ENCODE data around the gene TMEM44. TPM values are rescaled to one million over a fixed set of nuclear protein-coding genes. Genes with fewer than 3 reads are reported as not detected.
A peak's percentile ranks its signal among the peaks of the same experiment; 100 is the strongest.
"Not testable (repeated sequence)": the region's sequence is repeated elsewhere in the genome, so short reads cannot be mapped to it uniquely, and the experiment has no call there.

The TMEM44 gene
- total RNA-seq, 1 experiment from 2014 or later, result 12.2 TPM

DNA sequence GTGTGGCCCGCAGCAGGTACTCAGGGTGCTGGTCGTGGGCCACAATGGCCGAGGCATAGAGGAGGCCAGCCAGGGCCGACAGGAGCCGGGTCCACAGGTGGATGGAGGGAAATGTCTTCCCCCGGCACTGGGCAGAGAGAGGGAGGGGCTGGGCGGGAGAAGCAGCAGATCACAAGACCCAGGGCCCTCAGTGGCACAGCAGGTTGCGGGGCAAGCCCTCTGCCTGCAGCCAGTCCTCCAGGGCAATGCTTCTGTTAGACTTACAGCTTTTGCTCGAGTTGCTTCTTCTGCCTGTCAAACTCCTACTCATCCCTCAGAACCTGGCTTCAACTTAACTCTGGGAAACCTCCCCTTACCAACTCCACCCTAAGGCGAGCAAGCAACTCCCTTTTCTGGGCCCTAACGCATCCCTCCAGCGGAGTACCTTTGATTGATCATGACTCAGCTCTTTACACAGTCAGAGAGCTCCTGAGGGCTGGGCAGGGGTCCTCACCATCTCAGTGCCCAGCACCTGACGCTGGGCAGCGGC lies 16.0 kb downstream of the TMEM44 start:
- no peak for DNase-seq (ENCODE audit: low read depth in 1 of 2, low spot score in 2 of 2)
- H3K4me3 ChIP-seq, result no peak overlapping the region
- no peak overlapping the region for H3K27ac ChIP-seq
- H3K9me3 ChIP-seq (replicated peaks), result no peaks in the 10 kb centered on the region
- H3K27me3 ChIP-seq (replicated peaks), result no peaks in the 10 kb centered on the region
- peaks cover 27% of the 10 kb centered on the region for H3K36me3 ChIP-seq
- peaks cover 3% of the 10 kb centered on the region; the same call in 1 of the 2 replicates for H3K4me1 ChIP-seq (replicated peaks)

DNA sequence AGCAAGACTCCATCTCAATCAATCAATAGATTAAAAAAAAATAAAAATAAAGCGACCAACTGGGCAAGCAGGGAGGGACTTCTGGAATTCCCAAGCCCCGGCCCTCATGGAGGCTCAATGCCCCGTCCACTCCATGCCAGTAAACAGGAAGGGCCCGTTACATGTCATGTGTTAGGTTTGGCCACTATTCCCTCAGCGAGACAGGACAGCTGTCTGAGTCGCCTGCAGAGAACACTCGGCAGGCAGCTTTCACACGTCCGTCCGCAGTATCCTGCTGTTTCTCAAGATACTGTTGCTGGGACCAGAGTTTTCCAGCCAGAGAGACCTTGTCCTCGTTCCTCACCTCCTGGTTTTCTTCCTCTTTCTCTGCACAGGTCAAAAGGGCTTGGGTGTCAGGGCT lies 18.0 kb downstream of the TMEM44 start:
- Histone ChIP-seq H3K4me1 (replicated peaks) (no peaks in the 10 kb centered on the region), H3K9me3 (replicated peaks) (no peaks in the 10 kb centered on the region), H3K4me3 (no peak overlapping the region), H3K27me3 (replicated peaks) (no peaks in the 10 kb centered on the region), H3K36me3 (peaks cover 27% of the 10 kb centered on the region), H3K27ac (no peak overlapping the region)
- no peak for DNase-seq (ENCODE audit: low read depth in 1 of 2, low spot score in 2 of 2)

DNA sequence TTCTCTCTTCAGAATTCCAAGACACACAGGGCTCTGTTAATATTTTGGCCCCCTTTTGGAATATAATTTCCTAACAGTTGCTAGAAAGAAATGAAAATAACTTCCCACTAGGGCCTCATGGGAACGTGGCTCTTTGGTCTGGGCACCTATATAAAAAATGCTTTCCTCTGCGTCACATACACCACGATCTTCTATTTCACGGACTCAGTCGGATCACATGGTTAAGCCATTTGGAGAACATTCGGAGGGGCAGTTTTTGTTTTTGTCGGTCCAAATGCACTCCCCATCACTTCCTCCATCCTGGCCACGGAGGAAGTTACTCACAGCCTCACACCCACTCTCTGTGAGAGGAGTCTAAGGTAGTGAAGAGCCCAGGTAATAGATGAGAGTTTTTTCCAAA lies 21.0 kb downstream of the TMEM44 start:
- Histone ChIP-seq H3K4me1 (replicated peaks) (no peaks in the 10 kb centered on the region), H3K4me3 (no peak overlapping the region), H3K27me3 (replicated peaks) (no peaks in the 10 kb centered on the region), H3K36me3 (peaks cover 29% of the 10 kb centered on the region), H3K9me3 (replicated peaks) (no peaks in the 10 kb centered on the region), H3K27ac (no peak overlapping the region)
- DNase-seq (ENCODE audit: low read depth in 1 of 2, low spot score in 2 of 2), result no peak

DNA sequence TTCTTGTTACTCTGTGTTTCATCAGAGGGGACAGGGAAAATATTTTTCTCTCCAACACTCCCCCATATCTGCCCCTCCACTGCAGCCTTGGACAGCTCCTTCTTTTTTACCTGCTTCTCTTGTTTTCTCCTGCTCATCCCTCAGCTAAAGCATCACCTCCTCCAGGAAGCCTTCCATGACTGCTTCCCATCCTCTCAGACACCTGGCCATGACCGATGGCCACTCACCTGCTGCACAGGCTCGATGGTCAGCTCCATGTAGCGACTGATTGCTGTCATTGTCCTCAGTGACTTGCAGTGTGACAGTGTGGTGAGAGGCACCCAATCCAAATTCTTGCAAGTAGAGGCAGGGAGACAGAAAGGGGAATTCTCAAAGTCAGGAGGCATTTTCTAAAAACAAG lies 22.5 kb downstream of the TMEM44 start:
- H3K36me3 ChIP-seq, result peaks cover 30% of the 10 kb centered on the region
- no peak for DNase-seq (ENCODE audit: low read depth in 1 of 2, low spot score in 2 of 2)
- H3K9me3 ChIP-seq (replicated peaks), result no peaks in the 10 kb centered on the region
- no peaks in the 10 kb centered on the region for H3K4me1 ChIP-seq (replicated peaks)
- H3K4me3 ChIP-seq, result no peak overlapping the region
- no peaks in the 10 kb centered on the region for H3K27me3 ChIP-seq (replicated peaks)
- no peak overlapping the region for H3K27ac ChIP-seq

DNA sequence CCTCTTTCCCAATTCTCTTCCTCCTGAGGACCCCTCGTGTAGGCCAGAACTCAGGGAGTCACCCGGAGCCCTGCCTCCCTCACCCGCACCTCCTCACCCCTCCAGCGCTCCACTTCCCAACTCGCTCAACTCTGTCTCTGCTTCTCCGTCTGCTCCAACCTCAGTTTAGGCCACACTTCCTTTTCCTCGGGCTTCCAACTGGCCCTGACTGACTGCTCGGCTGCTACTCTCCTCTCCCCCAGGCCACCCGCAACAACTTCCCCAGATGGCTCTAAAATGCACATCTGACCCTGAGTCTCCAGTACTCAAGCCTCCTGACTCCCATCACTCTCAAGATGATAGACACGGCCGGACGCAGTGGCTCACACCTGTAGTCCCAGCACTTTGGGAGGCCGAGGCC lies 23.6 kb downstream of the TMEM44 start:
- no peaks in the 10 kb centered on the region for H3K9me3 ChIP-seq (replicated peaks)
- DNase-seq (ENCODE audit: low read depth in 1 of 2, low spot score in 2 of 2), result no peak
- peaks cover 38% of the 10 kb centered on the region for H3K36me3 ChIP-seq
- H3K4me3 ChIP-seq, result no peak overlapping the region
- no peak overlapping the region for H3K27ac ChIP-seq
- no peaks in the 10 kb centered on the region for H3K4me1 ChIP-seq (replicated peaks)
- no peaks in the 10 kb centered on the region for H3K27me3 ChIP-seq (replicated peaks)

DNA sequence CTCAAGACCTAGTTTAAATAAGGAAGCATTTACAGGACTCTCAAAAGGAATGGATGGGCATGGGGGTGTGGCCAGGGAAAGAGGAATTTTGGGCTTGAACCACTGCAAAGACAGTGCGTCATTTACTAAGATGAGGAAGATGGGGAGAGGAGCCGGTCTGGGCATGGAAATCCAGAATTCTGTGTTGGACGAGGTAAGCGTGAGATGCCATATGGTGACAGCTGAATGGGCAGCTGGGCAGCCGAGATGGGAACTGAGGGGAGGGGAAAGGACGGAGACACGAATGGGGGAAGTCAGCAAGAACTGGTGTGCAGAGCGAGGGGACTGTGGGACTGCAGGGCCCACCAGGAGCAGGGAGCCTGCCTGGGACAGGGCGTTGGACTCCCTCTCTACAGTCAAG lies 24.2 kb downstream of the TMEM44 start:
- H3K4me1 ChIP-seq (replicated peaks), result no peaks in the 10 kb centered on the region
- no peaks in the 10 kb centered on the region for H3K9me3 ChIP-seq (replicated peaks)
- H3K27ac ChIP-seq, result no peak overlapping the region
- peaks cover 40% of the 10 kb centered on the region for H3K36me3 ChIP-seq
- DNase-seq (ENCODE audit: low read depth in 1 of 2, low spot score in 2 of 2), result no peak
- H3K27me3 ChIP-seq (replicated peaks), result no peaks in the 10 kb centered on the region
- H3K4me3 ChIP-seq, result no peak overlapping the region

DNA sequence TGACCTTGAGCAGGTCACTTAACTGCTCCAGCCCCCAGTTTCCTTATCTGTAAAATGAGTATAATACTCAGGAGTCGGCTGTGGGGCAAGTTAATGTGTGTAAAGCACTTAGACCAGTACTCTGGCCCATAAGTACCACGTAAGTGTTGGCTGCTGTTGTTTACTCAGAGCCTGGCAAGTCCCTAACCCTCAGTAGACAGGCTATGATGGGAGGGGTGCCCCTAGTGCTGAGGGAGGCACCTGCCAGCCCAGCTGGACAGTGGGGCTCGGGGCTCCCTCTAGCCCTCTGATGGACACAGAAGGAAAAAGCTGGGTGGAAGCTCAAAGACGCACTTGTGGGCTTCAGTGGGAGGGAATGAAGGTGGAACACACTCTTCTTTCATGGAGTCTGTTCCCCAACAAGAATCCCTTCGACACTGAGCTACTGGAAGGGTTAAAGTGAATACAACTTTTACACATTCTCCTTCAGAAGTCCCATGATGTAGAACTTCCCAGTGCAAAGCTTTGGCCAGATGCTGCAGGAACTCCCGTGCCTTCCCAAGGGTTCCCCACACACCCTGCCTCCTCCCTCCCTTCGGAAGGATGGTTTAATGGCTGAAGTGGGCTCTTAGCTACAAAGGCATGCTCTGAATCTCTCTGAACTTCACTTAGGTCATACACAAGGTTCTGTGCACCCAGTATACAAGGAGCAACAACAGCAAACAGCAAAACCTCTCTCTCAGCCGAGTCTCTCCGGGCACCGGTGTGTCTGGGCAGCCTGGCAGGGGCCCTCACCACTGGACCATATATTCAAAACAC lies 25.4 kb downstream of the TMEM44 start:
- no peak for DNase-seq (ENCODE audit: low read depth in 1 of 2, low spot score in 2 of 2)

DNA sequence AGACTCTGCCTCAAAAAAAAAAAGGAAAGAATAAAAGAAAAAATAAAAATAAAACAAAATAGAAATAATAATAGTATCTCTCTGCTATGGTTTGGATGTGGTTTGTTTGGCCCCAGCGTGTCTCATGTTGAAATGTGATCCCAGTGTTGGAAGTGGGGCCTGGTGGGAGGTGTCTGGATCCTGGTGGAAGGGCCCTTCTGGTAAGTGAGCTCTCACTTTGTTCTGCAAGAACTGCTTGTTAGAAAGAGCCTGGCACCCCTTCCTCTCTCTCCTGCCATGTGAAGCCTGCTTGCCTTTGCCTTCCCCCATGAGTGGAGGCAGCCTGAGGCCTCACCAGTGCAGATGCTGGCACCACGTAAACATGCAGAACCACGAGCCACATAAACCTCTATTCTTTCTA lies 26.3 kb downstream of the TMEM44 start:
- Histone ChIP-seq H3K27ac (no peak overlapping the region), H3K36me3 (peaks cover 51% of the 10 kb centered on the region), H3K9me3 (replicated peaks) (no peaks in the 10 kb centered on the region), H3K27me3 (replicated peaks) (no peaks in the 10 kb centered on the region), H3K4me1 (replicated peaks) (no peaks in the 10 kb centered on the region), H3K4me3 (no peak overlapping the region)
- no peak for DNase-seq (ENCODE audit: low read depth in 1 of 2, low spot score in 2 of 2)

More for the DNA sequence above, 25.4 kb downstream of the TMEM44 start:
- Histone ChIP-seq H3K9me3 (replicated peaks) (no peaks in the 10 kb centered on the region), H3K27ac (no peak overlapping the region), H3K36me3 (peaks cover 45% of the 10 kb centered on the region), H3K27me3 (replicated peaks) (no peaks in the 10 kb centered on the region), H3K4me1 (replicated peaks) (no peaks in the 10 kb centered on the region), H3K4me3 (no peak overlapping the region)

DNA sequence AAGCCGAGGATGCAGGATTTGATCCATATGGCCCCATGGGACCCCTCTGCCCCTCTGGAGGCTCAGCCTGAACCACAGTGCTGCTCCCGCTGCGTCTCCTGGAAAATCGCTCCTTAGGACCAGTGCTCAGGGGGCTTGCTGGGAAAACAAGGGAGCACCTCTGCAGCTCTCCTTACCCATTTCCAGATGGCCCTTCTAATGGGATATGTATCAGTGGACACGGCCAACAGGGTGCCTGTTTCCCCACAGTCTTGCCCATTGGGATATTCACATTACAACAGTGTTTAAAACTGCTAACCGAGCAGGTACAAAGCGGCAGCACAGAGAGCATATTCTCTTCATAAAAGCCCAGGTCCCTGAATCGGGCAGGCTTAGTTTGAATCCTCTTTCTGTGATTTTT lies 27.1 kb downstream of the TMEM44 start:
- H3K27ac ChIP-seq, result no peak overlapping the region
- no peaks in the 10 kb centered on the region for H3K4me1 ChIP-seq (replicated peaks)
- no peaks in the 10 kb centered on the region for H3K27me3 ChIP-seq (replicated peaks)
- no peaks in the 10 kb centered on the region for H3K9me3 ChIP-seq (replicated peaks)
- H3K36me3 ChIP-seq, result peaks cover 56% of the 10 kb centered on the region
- no peak overlapping the region for H3K4me3 ChIP-seq
- DNase-seq (ENCODE audit: low read depth in 1 of 2, low spot score in 2 of 2), result no peak

DNA sequence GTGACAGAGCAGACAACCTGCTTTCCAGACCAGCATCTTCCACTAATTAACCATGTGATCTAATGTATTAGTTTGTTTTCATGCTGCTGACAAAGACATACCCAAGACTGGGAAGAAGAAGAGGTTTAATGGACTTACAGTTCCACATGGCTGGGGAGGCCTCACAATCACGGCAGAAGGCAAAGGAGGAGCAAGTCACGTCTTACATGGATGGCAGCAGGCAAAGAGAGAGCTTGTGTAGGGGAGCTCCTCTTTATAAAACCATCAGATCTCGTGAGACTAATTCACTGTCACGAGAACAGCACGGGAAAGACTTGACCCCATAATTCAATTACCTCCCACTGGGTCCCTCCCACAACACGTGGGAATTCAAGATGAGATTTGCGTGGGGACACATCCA lies 27.9 kb downstream of the TMEM44 start:
- peaks cover 49% of the 10 kb centered on the region for H3K36me3 ChIP-seq
- not testable (repeated sequence) for H3K27me3 ChIP-seq (replicated peaks); H3K4me3 ChIP-seq; H3K4me1 ChIP-seq (replicated peaks); DNase-seq (ENCODE audit: low read depth in 1 of 2, low spot score in 2 of 2); H3K9me3 ChIP-seq (replicated peaks); H3K27ac ChIP-seq

DNA sequence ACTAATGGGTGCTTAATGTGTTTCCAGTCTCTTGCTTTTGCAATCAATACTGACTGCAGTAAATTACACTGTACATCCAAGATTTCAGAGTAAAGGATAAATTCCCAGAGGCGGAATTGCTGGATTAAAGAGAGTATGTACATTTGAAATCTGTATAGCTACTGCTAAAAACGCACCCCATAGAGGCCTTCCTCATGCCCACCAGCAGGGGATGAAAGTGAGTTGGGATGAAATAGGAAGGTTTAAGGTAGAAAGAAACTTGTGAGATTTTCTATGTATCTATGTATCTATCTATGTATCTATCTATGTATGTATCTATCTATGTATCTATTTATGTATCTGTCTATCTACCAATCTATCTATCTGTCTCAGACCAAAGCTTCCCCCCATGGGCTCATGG lies 28.4 kb downstream of the TMEM44 start:
- H3K9me3 ChIP-seq (replicated peaks), result no peaks in the 10 kb centered on the region
- H3K27me3 ChIP-seq (replicated peaks), result no peaks in the 10 kb centered on the region
- H3K36me3 ChIP-seq, result peaks cover 50% of the 10 kb centered on the region
- 0 out of 2 replicates have a peak, but pooled peaks cover under 1% of the 10 kb centered on the region for H3K4me1 ChIP-seq (replicated peaks)
- no peak for DNase-seq (ENCODE audit: low read depth in 1 of 2, low spot score in 2 of 2)
- no peak overlapping the region for H3K4me3 ChIP-seq
- H3K27ac ChIP-seq, result no peak overlapping the region

DNA sequence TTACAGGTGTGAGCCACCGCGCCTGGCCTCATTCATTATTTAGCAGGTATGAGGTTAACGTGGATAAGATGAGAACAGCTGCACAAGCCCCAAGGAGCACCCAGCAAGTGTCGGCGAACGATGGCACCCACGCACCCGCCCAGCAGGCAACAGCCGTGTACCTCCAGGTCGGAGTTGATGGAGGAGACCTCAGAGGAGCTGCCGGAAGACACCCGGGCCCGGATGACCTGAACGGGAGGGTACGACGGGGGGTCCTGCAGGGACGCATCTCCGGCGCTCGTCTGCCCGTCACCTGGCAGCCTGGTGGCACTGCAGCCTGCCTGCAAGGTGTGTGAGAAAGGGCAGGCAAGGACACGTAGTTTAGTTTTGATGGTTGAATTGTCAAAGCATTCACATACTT lies 29.1 kb downstream of the TMEM44 start:
- Histone ChIP-seq H3K27me3 (replicated peaks) (no peaks in the 10 kb centered on the region), H3K27ac (no peak overlapping the region), H3K9me3 (replicated peaks) (no peaks in the 10 kb centered on the region), H3K4me3 (no peak overlapping the region), H3K4me1 (replicated peaks) (peaks cover 6% of the 10 kb centered on the region), H3K36me3 (peaks cover 48% of the 10 kb centered on the region)
- no peak for DNase-seq (ENCODE audit: low read depth in 1 of 2, low spot score in 2 of 2)

DNA sequence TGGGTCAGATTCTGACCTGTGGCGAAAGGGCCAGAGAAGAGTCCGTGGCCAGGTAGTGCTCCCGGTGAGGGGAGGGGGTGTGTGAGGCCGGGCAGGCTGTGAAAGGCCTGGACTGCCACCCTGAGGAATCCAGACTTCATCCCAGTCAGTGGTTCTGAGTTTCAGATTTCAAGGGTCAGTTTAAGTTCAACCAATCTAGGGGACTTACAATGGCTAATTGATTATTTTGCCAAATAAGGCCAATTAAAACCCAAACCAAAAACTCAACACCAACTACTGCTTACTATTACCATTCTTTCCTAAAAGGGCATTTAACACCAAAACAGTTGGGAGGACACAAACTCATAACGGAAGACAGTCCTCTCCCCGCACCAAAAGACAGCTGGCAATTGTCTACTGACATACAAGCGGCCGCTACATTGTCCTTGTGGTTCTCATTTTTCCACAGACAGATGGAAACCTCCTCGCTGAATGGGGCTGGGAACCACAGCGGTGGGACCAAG lies 30.5 kb downstream of the TMEM44 start:
- Histone ChIP-seq H3K27ac (no peak overlapping the region), H3K9me3 (replicated peaks) (no peaks in the 10 kb centered on the region), H3K27me3 (replicated peaks) (no peaks in the 10 kb centered on the region), H3K36me3 (peaks cover 51% of the 10 kb centered on the region), H3K4me1 (replicated peaks) (peaks cover 20% of the 10 kb centered on the region), H3K4me3 (no peak overlapping the region)
- DNase-seq (ENCODE audit: low read depth in 1 of 2, low spot score in 2 of 2), result no peak

DNA sequence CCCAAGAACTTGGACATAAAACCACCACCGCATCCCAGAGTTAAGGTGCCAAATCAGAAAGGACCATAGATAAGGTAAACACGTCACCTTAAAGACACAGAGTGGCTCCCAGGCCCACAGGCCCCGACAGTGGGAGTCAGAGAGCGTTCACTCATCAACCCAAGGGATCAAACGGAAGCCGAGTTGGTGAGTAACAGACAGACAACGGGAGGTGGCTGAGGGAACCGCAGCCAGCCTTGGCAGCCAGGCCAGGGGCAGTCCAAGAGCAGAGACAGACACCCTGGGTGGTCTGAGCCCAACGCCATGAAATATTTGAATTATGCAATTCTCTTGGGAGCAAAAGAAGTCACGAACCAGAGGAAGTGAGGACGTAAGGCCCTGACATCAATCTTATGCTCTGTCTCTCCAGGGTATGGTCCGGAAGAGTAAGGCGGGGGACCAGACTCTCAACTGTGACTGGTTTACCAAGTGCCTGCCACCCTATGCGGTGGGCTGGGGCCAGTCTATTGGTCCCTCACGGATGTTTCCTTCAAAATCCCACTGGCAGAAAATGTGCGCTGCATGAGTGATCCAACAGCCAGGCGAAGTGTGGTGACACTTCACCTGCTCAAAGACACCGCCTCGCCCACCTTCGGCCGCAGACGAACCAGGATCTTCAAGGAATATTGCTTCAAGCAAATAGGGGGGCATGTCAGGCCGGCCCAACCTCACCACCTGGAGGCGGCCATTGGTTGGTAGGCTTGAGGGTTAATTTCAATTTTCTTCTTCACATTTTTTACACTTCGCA lies 34.3 kb downstream of the TMEM44 start:
- Histone ChIP-seq H3K4me1 (replicated peaks) (peaks cover 25% of the 10 kb centered on the region), H3K36me3 (peaks cover 38% of the 10 kb centered on the region), H3K4me3 (no peak overlapping the region), H3K27me3 (replicated peaks) (no peaks in the 10 kb centered on the region), H3K9me3 (replicated peaks) (no peaks in the 10 kb centered on the region), H3K27ac (peak overlapping the region; percentile 79)
- DNase-seq (ENCODE audit: low read depth in 1 of 2, low spot score in 2 of 2), result peak; percentile 85 to 89

Measured in SJSA1 (cell line).